LNCAP (cell line): ENCODE measurements around the gene EQTN.

Experiments
- CTCF ChIP-seq: fragments of 450-650 bp; IDR thresholded peaks from 2 replicates; pipeline ENCODE4 v1.5.1; 2017; ENCODE audit warnings: mild to moderate bottlenecking

EQTN gene

GRCh38 chr9:27329291-27329690, 32.3 kb upstream of the EQTN start:
- no peak for TF ChIP-seq CTCF

GRCh38 chr9:27328483-27328882, 31.5 kb upstream of the EQTN start:
- TF ChIP-seq CTCF, result no peak

GRCh38 chr9:27311184-27311583, 14.2 kb upstream of the EQTN start:
- TF ChIP-seq CTCF, result no peak

- TF ChIP-seq CTCF, result no peak
These were observed 13.6 kb upstream of the EQTN start for GRCh38 chr9:27310582-27310981.

- TF ChIP-seq CTCF, result no peak
These were observed 11.9 kb upstream of the EQTN start for GRCh38 chr9:27308691-27309390.

GRCh38 chr9:27304521-27304920, 7.6 kb upstream of the EQTN start:
- TF ChIP-seq CTCF, result no peak

GRCh38 chr9:27303219-27303618, 6.3 kb upstream of the EQTN start:
- TF ChIP-seq CTCF, result no peak

- TF ChIP-seq CTCF, result no peak
These were observed 3.0 kb downstream of the EQTN start for GRCh38 chr9:27293996-27294395.
